ENCODE data around the gene SLC39A9. TPM values are rescaled to one million over a fixed set of nuclear protein-coding genes. Genes with fewer than 3 reads are reported as not detected.

SLC39A9 gene
- total and polyA plus RNA-seq, 2 of the 4 experiments (the other 2 are of a cell fraction) = 41.4 to 168 TPM

DNA sequence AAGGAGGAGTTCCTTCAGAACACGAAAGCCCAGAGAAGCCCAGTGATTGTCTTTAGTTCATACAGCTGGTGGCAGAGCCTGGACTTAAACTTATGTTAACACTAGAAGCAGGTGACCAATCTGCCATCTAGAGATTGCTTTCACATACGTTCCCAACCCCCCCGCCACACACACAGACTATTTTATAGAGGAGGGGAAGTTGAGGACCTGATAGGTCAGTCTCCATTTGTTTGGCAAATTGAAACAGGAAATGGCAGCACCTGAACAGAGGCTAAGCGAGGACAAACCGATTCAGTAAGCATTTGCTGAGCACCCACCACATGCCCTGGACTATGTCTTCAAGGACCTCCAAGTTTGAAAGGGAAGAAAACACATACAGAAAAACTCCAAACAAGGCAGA is 81.2 kb downstream of the SLC39A9 start:
- H3K9me3 ChIP-seq (ENCODE audit: control insufficient read depth, insufficient read depth, low read length) = peaks cover 2% of the 10 kb centered on the region; the same call in 1 of the 2 replicates
- peaks cover 50% of the 10 kb centered on the region for H3K27me3 ChIP-seq (ENCODE audit: control insufficient read depth, insufficient read depth, low read length)
- peaks cover 3% of the 10 kb centered on the region; the same call in 1 of the 2 replicates for H3K4me1 ChIP-seq (ENCODE audit: control insufficient read depth, insufficient read depth, low read length)
- no peak overlapping the region for H3K23ac ChIP-seq (ENCODE audit: low read depth, low read length)
- H3K4ac ChIP-seq (ENCODE audit: low read depth, low read length) = no peak overlapping the region
- in situ Hi-C loops (cut with MboI; ENCODE audit: low sequenced_read_pairs) = no loop called here
- dilution Hi-C loops (cut with HindIII; ENCODE audit: low sequenced_read_pairs, unreplicated experiment) = no loop called here
- no CpG with 5 or more reads among the region's 5 CpGs for WGBS, 2 experiments (ENCODE audit: extremely low coverage in 2 of 2, insufficient read length in 1 of 2)
- no peak overlapping the region for H3K4me3 ChIP-seq (ENCODE audit: insufficient read depth, low read depth, low read length)
- DNase-seq = no peak
- H2AK5ac ChIP-seq (ENCODE audit: low read depth, low read length) = no peak overlapping the region
- H3K18ac ChIP-seq (ENCODE audit: low read depth, low read length) = no peak overlapping the region
- H3K56ac ChIP-seq (ENCODE audit: extremely low read depth, insufficient read depth, low read length) = no peak overlapping the region
- H3K9ac ChIP-seq (ENCODE audit: low read depth, low read length) = no peak overlapping the region
- no peak overlapping the region for H4K5ac ChIP-seq (ENCODE audit: low read depth, low read length)
- CTCF ChIA-PET = no interaction called here
- intact Hi-C loops (cut with micrococcal nuclease) = no loop called here
- no TSS peak for BruUV-seq (replicated peaks)
- POLR2A ChIA-PET (ENCODE audit: unreplicated experiment) = no interaction called here
- H3K79me1 ChIP-seq (ENCODE audit: low read depth in 1 of 2, low read length in 2 of 2) = no peaks in the 10 kb centered on the region
- H4K20me1 ChIP-seq (ENCODE audit: insufficient read depth, low read length) = peaks cover 3% of the 10 kb centered on the region; the same call in 1 of the 2 replicates
- no peak overlapping the region for H2AK9ac ChIP-seq (replicated peaks; ENCODE audit: low read depth, low read length, poor library complexity)
- H2BK15ac ChIP-seq (ENCODE audit: low read depth, low read length) = no peak overlapping the region
- H4K91ac ChIP-seq (ENCODE audit: insufficient read depth, low read depth, low read length) = no peak overlapping the region
- H3K27ac ChIP-seq (ENCODE audit: insufficient read depth, low read length) = no peak overlapping the region
- no peak overlapping the region for H2BK20ac ChIP-seq (ENCODE audit: low read depth, low read length)
- no peak for ATAC-seq (ENCODE audit: low read depth)
- no peak overlapping the region for H2BK5ac ChIP-seq (ENCODE audit: low read depth, low read length, poor library complexity, severe bottlenecking)
- TF ChIP-seq RCOR1 (IDR thresholded peaks at IDR 0.05; ENCODE audit: insufficient replicate concordance, low read length) (no peak), MAFK (IDR thresholded peaks at IDR 0.05; ENCODE audit: low read depth, low read length) (no peak), MXI1 (IDR thresholded peaks at IDR 0.05; ENCODE audit: borderline replicate concordance, low read depth, low read length) (no peak), FOS (IDR thresholded peaks at IDR 0.05; ENCODE audit: low read depth, low read length) (no peak), RAD21 (IDR thresholded peaks at IDR 0.05; ENCODE audit: low read length) (no peak), BHLHE40 (IDR thresholded peaks at IDR 0.05; ENCODE audit: low read depth, low read length) (no peak), SMC3 (IDR thresholded peaks at IDR 0.05; ENCODE audit: low read depth, low read length) (no peak), CEBPB (IDR thresholded peaks at IDR 0.05; ENCODE audit: low read depth, low read length) (no peak), POLR2A (IDR thresholded peaks at IDR 0.05; ENCODE audit: low read depth, low read length) (no peak), CHD1 (IDR thresholded peaks at IDR 0.05; ENCODE audit: low read depth, low read length) (no peak), MAZ (IDR thresholded peaks at IDR 0.05; ENCODE audit: borderline replicate concordance, low read depth, low read length) (no peak)
- TF ChIP-seq, protein P1, sequence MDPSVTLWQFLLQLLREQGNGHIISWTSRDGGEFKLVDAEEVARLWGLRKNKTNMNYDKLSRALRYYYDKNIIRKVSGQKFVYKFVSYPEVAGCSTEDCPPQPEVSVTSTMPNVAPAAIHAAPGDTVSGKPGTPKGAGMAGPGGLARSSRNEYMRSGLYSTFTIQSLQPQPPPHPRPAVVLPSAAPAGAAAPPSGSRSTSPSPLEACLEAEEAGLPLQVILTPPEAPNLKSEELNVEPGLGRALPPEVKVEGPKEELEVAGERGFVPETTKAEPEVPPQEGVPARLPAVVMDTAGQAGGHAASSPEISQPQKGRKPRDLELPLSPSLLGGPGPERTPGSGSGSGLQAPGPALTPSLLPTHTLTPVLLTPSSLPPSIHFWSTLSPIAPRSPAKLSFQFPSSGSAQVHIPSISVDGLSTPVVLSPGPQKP (IDR thresholded peaks at IDR 0.05; ENCODE audit: borderline replicate concordance, low read depth, low read length) = no peak
- TF ChIP-seq, protein P2, sequence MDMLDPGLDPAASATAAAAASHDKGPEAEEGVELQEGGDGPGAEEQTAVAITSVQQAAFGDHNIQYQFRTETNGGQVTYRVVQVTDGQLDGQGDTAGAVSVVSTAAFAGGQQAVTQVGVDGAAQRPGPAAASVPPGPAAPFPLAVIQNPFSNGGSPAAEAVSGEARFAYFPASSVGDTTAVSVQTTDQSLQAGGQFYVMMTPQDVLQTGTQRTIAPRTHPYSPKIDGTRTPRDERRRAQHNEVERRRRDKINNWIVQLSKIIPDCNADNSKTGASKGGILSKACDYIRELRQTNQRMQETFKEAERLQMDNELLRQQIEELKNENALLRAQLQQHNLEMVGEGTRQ (IDR thresholded peaks at IDR 0.05; ENCODE audit: low read depth, low read length) = no peak
- TF ChIP-seq, protein P3, sequence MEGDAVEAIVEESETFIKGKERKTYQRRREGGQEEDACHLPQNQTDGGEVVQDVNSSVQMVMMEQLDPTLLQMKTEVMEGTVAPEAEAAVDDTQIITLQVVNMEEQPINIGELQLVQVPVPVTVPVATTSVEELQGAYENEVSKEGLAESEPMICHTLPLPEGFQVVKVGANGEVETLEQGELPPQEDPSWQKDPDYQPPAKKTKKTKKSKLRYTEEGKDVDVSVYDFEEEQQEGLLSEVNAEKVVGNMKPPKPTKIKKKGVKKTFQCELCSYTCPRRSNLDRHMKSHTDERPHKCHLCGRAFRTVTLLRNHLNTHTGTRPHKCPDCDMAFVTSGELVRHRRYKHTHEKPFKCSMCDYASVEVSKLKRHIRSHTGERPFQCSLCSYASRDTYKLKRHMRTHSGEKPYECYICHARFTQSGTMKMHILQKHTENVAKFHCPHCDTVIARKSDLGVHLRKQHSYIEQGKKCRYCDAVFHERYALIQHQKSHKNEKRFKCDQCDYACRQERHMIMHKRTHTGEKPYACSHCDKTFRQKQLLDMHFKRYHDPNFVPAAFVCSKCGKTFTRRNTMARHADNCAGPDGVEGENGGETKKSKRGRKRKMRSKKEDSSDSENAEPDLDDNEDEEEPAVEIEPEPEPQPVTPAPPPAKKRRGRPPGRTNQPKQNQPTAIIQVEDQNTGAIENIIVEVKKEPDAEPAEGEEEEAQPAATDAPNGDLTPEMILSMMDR (conservative IDR thresholded peaks at IDR 0.05; ENCODE audit: low read depth, low read length) = no peak
- H2BK120ac ChIP-seq (ENCODE audit: low read depth, low read length) = no peak overlapping the region
- peak overlapping the region; percentile 14 for H2AFZ ChIP-seq (replicated peaks; ENCODE audit: low read length, poor library complexity)
- H3K4me2 ChIP-seq (ENCODE audit: low read depth, low read length) = no peak overlapping the region
- no peaks in the 10 kb centered on the region for H3K9me1 ChIP-seq (ENCODE audit: insufficient read depth, low read length)
- no peaks in the 10 kb centered on the region for H3K36me3 ChIP-seq (ENCODE audit: control insufficient read depth, insufficient read depth, low read length)
- no peak overlapping the region for H3K14ac ChIP-seq (replicated peaks; ENCODE audit: low read depth, low read length)
- H4K8ac ChIP-seq (ENCODE audit: low read depth in 2 of 2, low read length in 2 of 2) = no peak overlapping the region
